ENCODE data around the gene WDR31.
"Not testable (repeated sequence)": the region's sequence is repeated elsewhere in the genome, so short reads cannot be mapped to it uniquely, and the experiment has no call there.

WDR31 gene

DNA sequence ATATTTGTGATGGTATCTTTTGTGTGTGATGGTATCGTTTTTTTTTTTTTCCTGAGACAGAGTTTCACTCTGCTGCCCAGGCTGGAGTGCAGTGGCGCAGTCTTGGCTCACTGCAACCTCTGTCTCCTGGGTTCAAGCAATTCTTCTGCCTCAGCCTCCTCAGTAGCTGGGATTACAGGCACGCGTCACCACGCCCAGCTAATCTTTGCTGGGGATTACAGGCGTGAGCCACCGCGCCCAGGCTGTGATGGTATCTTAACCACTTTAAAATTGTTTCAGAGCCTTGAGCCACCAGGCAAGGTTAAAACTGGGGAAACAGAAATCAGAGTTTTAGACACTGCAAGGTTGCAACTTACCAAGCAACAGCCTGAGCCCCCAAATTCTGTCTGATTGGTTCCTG lies 43.8 kb downstream of the WDR31 start:
- DNase-seq (ENCODE audit: low read depth): not testable (repeated sequence)

DNA sequence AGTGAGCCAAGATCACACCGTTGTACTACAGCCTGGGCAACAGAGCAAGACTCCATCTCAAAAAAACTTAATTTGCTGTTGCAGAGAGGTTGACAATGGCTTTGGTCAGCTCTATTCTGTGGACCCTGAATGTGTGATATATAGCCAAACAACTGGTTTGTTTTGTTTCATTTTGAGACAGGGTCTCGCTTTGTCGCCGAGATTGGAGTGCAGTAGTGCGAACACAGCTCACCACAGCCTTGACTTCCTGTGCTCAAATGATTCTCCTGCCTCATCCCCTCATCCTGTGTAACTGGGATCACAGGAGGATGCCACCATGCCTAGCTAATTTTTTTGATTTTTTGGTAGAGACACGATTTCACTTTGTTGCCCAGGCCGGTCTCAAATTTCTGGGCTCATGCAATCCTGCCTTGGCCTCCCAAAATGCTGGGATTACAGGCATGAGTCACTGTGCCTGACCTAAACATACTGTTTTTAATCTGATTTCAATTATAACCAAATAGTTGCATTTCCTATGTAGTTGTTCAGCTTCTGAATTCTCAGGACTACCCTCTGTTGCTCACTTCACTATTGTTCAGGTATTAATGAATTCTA lies 46.7 kb downstream of the WDR31 start:
- peak; percentile 69 for DNase-seq (ENCODE audit: low read depth)

DNA sequence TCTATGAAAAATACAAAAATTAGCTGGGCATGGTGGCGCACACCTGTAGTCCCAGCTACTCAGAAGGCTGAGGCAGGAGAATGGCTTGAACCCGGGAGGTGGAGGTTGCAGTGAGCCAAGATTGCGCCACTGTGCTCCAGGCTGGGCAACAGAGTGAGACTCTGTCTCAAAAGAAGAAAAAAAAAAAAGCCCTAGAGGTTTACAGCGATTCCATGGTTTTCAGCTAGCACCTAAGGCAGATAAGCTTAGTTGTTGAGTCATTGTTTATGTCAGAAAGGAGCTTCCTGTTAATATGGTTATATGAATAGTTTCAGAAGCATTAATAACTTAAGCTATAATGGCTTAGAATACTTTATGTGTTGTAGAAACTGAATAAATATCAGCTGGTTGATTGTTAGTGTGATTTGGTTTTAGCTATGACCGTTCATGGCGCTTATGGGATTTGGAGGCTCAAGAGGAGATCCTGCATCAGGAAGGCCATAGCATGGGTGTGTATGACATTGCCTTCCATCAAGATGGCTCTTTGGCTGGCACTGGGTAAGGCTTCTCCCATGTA lies 49.9 kb downstream of the WDR31 start:
- DNase-seq (ENCODE audit: low read depth): no peak

DNA sequence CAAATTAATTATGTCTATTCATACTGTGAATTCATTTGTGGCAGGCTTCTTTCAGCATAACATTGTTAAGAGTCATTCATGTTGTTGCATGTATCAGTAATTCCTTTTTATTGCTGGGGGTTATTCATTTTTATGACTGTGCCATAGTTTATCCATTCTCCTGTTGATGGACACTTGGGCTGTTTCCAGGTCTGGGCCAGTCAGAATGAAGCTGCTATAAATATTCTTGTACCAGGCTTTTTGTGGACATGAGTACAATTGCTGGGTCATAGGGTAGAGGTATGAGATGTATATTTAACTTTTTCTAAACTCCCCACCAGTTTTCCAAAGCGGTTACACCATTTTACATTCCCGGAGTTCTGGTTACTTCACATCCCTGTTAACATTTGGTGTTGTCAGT lies 51.0 kb downstream of the WDR31 start:
- no peak for DNase-seq (ENCODE audit: low read depth)

DNA sequence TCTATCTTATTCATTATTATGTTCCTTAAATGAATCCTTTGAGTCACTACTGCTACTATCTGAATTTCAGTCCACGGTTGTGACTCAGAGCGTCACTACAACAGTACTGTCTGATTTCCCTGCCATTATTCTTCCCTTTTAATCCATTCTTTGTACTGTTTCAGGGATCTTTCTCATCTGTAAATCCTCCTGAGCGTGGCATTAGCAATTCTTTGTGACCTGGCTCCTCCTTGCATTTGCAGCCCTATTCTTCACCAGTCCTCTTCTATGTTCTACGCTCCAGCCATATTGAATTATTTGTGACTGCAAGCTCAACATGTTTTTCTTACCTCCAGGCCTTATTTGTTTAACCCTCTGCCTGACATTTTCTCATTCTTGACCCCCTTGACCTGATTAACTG lies 58.7 kb downstream of the WDR31 start:
- no peak for DNase-seq (ENCODE audit: low read depth)

DNA sequence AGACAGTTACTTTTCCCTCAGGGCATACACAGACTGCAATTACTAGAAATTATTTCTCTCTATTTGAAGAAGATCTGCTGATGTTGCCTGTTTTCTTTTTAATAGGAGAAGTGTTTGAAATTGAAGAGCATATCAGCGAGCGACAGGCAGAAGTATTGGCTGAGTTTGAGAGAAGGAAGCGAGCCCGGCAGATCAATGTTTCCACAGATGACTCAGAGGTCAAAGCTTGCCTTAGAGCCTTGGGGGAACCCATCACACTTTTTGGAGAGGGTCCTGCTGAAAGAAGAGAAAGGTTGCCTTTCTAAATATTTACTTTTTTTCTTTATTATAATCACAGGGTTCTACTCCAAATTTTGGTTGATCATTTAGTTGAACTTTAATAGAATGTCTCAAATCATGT lies 61.2 kb downstream of the WDR31 start:
- DNase-seq (ENCODE audit: low read depth): no peak

DNA sequence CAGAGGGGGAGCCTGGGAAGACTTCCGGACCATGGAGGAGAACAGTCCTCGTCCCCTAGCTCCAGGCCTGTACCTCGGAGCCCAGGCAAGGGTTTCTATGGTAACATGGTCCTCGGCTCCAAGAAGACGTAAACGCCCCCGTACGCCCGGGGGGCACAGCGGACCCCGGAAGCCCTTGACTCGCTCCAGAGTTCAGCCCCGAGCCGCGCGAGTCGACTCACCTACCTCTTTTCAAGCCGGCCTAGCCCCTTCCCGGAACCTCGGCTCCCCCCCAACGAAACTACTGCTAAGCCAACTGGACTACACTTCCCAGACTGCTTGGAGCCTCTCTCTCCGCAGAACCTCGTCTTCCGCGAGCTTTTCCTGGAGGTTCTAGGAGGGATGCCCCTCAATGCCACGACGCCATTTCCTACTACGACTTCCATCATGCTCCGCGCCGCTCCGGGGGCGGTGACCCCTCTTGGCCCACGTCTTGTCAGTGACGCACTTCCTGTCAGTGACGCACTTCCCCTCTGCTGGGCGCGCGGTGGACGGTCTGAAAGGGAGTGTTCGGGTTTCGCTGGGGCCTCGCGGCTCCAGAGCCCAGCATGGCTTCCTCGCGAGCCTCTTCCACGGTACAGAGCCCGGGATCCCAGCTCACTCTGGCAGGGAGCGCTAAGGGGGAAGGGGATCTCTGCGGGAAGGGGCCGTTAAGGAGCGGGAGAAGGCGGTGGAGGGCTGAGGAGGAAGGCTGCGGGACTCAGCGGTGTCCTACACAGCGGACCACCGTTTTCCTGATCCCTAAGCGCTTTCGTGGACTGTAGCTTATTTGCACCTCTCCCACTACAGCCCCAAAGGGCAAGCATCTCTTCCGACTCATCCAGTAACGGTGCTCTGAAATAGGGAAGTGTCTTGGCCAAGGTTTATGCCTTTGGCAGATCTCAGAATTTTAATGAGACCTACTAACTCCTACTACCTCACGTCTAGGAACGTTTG lies 64.6 kb downstream of the WDR31 start, which contains the start of the genes CDC26 and PRPF4:
Gene CDC26 (minus strand): TSS at position 416 of the 975 bp plus-strand sequence. CDS start 3,065 bp downstream, outside the sequence.
Gene PRPF4 (plus strand): TSS at position 502 of the 975 bp plus-strand sequence. CDS start 86 bp downstream, at position 588.
- peak; percentile 99 for DNase-seq (ENCODE audit: low read depth)

DNA sequence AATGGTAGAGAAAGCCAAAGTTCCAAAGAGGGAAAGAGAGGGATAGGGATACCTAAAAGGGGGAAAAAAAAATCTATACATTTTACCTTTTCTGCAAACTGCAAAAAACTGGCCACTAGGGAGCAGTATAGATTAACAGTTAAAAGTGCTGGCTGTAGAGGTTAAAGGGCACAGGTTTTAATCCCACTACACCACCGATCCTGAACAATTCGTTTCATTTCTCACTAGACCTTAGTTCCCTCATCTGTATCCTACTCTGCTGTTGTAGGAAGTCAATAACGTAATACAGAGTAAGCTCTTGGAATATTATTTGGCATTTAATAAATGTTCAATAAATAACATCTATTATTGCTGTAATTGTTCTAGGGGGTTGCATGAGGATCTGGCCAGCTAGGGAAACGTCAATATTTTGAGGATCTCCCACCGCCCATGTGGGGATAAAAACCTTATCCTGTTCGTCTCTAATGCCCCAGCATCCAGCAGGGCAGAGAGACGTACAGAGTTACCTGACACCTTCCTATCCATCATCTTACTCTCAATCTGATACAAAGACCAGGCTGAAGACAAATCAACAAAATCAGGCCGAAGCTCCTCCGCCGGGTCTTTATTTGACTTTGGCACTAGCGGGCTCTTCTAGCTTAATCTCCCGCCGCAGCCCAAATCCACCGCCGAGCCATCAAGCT lies 65.5 kb downstream of the WDR31 start:
- DNase-seq (ENCODE audit: low read depth): peak; percentile 63

DNA sequence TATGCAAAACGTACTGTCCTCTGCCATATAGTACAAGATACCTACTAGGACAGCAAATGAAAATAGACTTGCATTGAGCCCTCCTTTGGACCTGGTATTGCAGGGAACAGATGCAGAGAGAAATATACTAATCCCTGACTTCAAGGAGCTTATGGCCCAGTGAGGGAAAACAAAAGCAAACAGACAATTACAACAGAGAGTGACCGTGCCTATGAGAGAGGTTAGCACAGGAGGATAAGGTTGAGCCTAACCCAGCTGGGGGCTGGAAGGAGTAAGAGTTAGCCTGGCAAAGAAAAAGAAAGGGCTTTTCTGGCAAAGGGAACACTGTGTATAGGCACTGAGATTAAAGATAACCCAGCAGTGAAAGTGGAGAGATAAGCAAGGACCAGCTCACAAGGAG lies 70.2 kb downstream of the WDR31 start:
- DNase-seq (ENCODE audit: low read depth): no peak

DNA sequence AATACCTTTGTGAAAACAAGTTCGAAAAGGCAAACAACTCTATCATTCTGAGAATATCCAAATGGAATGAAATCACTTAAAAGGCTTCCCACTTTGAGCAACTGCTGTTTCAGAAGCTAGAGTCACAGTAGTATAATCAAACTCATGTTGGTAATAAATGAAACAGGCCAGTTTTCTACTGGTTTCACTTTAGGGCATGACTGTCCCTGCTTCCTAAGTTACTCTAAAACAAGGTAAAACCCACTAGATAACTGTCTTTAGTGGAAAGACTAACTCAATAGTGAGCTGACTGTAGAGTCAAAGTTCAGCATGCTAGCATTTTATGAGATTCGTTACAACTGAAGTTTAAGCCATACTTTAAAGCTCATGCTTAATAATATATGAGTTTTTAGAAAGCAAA lies 70.7 kb downstream of the WDR31 start:
- no peak for DNase-seq (ENCODE audit: low read depth)

DNA sequence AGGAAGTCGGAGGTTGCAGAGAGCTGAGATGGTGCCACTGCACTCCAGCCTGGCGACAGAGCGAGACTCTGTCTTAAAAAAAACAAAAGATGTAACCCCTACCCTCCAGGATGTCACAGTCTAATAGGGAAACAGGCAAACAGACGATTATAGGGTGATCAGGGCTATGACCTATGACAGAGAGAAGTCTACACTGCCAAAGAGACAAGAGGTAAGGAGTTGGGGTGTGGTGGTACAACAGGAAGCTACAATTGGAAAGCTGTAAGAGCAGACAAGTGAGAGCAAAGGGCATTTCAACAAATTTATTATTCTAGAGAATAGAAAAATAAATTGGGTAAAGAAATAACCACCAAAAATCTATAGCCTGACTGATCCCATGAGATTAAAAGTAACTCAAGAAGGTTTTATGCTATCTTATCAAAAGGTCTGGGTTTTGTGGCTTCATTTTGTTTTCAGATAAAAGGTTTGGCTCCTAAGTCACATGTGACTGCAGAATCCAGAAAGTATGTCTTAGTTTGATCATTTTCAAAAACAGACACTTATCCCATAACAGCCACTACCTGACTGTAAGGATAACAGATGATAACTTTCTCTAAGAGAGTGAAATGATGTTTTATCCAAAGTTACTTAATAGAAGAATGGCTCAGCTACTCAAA lies 72.0 kb downstream of the WDR31 start:
- no peak for DNase-seq (ENCODE audit: low read depth)

DNA sequence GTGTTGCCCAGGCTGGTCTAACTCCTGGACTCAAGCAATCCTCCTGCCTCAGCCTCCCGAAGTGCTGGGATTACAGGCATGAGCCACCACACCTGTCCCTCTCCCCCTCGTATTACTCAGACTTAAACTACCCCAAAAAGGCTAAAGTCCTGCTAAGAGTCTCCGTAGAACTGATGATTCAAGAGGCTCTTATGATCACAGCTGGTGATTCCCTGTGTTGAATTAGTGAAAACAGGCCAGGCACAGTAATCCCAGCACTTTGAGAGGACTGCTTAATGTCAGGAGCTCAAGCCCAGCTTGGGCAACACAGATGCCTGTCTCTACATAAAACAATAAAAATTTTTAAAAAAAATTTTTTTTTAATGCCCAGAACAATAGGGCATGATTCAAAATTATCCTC lies 73.9 kb downstream of the WDR31 start:
- no peak for DNase-seq (ENCODE audit: low read depth)
